HL-60 (cell line): ENCODE results near the gene UVSSA.

Source experiments
- CTCF ChIP-seq: IDR thresholded peaks from one replicate; pipeline ENCODE4 v1.5.1; 2011; ENCODE audit warnings: low read length, control low read depth, inconsistent platforms; ENCODE audit not compliant: insufficient read depth
- GABPA ChIP-seq: IDR thresholded peaks from 2 replicates; pipeline ENCODE4 v1.6.1; 2012; ENCODE audit warnings: low read depth
- REST ChIP-seq: IDR thresholded peaks from 2 replicates; pipeline ENCODE4 v1.6.1; 2012; ENCODE audit warnings: low read depth; ENCODE audit not compliant: insufficient replicate concordance

- TF ChIP-seq CTCF = no peak
- TF ChIP-seq REST = no peak
- no peak for TF ChIP-seq GABPA
Observed at GRCh38 chr4:1399508-1400190, 52.6 kb downstream of the UVSSA start.
